ENCODE measurements around the gene PLD4.
"Not testable (repeated sequence)": the region's sequence is repeated elsewhere in the genome, so short reads cannot be mapped to it uniquely, and the experiment has no call there.

The PLD4 gene

GRCh38 chr14:104900639-104901512, 23.8 kb upstream of the PLD4 start:
- FAIRE-seq = no peak

GRCh38 chr14:104903990-104904389, 20.7 kb upstream of the PLD4 start:
- FAIRE-seq = no peak

GRCh38 chr14:104904650-104905578, 19.8 kb upstream of the PLD4 start:
- not testable (repeated sequence) for FAIRE-seq

- not testable (repeated sequence) for FAIRE-seq
Measured at GRCh38 chr14:104905579-104905933, 19.1 kb upstream of the PLD4 start.

- FAIRE-seq = no peak
Measured at GRCh38 chr14:104908303-104908702, 16.4 kb upstream of the PLD4 start.

- no peak for FAIRE-seq
Measured at GRCh38 chr14:104912053-104912452, 12.6 kb upstream of the PLD4 start.

GRCh38 chr14:104913435-104913834, 11.2 kb upstream of the PLD4 start:
- no peak for FAIRE-seq

- no peak for FAIRE-seq
Measured at GRCh38 chr14:104917116-104917515, 7.6 kb upstream of the PLD4 start.

- FAIRE-seq = no peak
Measured at GRCh38 chr14:104917993-104918392, 6.7 kb upstream of the PLD4 start.

GRCh38 chr14:104919152-104919992, 5.3 kb upstream of the PLD4 start:
- FAIRE-seq = not testable (repeated sequence)

GRCh38 chr14:104919993-104920315, 4.7 kb upstream of the PLD4 start:
- no peak for FAIRE-seq

- no peak for FAIRE-seq
Measured at GRCh38 chr14:104923640-104924420, 849 bp upstream of the PLD4 start.

- FAIRE-seq = no peak
Measured at GRCh38 chr14:104925214-104925854, 655 bp downstream of the PLD4 start.

GRCh38 chr14:104925855-104926609, 1.4 kb downstream of the PLD4 start:
- FAIRE-seq = no peak

GRCh38 chr14:104926619-104927431, 2.1 kb downstream of the PLD4 start:
- FAIRE-seq = no peak

- no peak for FAIRE-seq
Measured at GRCh38 chr14:104927432-104927816, 2.7 kb downstream of the PLD4 start.

GRCh38 chr14:104927901-104928300, 3.2 kb downstream of the PLD4 start:
- no peak for FAIRE-seq

- no peak for FAIRE-seq
Measured at GRCh38 chr14:104928391-104929133, 3.9 kb downstream of the PLD4 start.

Measured in colon (tissue), 2 donors.